ENCODE results near the gene CDK10.

DNA sequence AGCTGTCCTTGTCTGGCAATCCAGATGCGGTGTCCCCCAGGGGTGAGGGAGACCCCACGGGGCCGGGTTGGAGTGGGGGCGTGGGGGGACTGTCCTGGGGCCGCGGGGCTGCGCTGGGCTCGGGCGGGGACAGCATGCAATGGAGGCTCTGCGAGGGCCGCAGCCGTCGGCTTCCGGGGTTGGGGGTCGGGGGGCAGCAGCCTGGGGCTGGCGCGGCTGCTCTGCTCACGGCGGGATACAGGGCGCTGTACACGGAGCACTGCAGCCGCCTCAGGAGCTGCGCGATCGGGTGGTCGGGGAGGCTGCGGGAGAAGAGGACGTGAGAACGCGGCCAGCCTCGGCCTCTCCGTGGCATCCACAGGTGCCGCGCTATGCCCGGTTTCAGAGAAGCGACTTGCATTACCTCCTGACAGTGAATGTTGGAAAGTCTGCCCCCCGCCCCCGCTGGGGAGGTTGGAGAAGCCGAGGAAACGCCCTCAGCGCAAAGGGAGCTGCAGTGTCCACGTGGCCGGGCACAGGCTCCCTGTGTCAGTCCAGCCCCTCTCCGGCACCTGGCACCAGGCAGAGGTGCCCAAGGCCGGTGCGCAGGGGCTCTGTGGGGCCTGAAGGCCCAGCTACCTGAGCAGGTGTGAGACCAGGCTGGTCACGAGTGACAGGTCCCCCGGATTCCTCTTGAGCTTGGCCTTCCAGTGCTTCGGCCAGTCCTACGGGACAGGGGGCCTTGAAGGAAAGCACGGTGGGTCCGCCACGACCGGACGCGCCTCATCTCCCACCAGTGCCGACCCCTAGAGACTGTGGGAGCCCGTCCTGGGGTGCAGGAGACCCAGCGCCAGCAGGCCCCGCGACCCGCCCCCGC is 24.4 kb downstream of the CDK10 start:
- TF ChIP-seq EP300 (IDR thresholded peaks at IDR 0.05; ENCODE audit: borderline replicate concordance) (no peak), CEBPB (IDR thresholded peaks at IDR 0.05) (no peak), TAF1 (IDR thresholded peaks at IDR 0.05; ENCODE audit: low read depth) (no peak), TCF12 (IDR thresholded peaks at IDR 0.05; ENCODE audit: low read depth) (no peak), NFIC (IDR thresholded peaks at IDR 0.05) (no peak), YY1 (IDR thresholded peaks at IDR 0.05; ENCODE audit: low read depth) (no peak), RAD21 (IDR thresholded peaks at IDR 0.05; ENCODE audit: low read depth) (no peak), FOXM1 (IDR thresholded peaks at IDR 0.05; ENCODE audit: borderline replicate concordance, low read depth) (no peak), TEAD4 (IDR thresholded peaks at IDR 0.05) (no peak), CREB1 (IDR thresholded peaks at IDR 0.05; ENCODE audit: low read depth) (no peak), EGR1 (IDR thresholded peaks at IDR 0.05) (no peak)
- TF ChIP-seq, protein P1, sequence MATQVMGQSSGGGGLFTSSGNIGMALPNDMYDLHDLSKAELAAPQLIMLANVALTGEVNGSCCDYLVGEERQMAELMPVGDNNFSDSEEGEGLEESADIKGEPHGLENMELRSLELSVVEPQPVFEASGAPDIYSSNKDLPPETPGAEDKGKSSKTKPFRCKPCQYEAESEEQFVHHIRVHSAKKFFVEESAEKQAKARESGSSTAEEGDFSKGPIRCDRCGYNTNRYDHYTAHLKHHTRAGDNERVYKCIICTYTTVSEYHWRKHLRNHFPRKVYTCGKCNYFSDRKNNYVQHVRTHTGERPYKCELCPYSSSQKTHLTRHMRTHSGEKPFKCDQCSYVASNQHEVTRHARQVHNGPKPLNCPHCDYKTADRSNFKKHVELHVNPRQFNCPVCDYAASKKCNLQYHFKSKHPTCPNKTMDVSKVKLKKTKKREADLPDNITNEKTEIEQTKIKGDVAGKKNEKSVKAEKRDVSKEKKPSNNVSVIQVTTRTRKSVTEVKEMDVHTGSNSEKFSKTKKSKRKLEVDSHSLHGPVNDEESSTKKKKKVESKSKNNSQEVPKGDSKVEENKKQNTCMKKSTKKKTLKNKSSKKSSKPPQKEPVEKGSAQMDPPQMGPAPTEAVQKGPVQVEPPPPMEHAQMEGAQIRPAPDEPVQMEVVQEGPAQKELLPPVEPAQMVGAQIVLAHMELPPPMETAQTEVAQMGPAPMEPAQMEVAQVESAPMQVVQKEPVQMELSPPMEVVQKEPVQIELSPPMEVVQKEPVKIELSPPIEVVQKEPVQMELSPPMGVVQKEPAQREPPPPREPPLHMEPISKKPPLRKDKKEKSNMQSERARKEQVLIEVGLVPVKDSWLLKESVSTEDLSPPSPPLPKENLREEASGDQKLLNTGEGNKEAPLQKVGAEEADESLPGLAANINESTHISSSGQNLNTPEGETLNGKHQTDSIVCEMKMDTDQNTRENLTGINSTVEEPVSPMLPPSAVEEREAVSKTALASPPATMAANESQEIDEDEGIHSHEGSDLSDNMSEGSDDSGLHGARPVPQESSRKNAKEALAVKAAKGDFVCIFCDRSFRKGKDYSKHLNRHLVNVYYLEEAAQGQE (IDR thresholded peaks at IDR 0.05; ENCODE audit: low read depth), result no peak
- TF ChIP-seq, protein P2, sequence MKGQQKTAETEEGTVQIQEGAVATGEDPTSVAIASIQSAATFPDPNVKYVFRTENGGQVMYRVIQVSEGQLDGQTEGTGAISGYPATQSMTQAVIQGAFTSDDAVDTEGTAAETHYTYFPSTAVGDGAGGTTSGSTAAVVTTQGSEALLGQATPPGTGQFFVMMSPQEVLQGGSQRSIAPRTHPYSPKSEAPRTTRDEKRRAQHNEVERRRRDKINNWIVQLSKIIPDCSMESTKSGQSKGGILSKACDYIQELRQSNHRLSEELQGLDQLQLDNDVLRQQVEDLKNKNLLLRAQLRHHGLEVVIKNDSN (IDR thresholded peaks at IDR 0.05), result no peak
- TF ChIP-seq, protein P3, sequence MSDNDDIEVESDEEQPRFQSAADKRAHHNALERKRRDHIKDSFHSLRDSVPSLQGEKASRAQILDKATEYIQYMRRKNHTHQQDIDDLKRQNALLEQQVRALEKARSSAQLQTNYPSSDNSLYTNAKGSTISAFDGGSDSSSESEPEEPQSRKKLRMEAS (IDR thresholded peaks at IDR 0.05), result no peak

Measured in Ishikawa (cell line).